Fibroblast of the aortic adventitia (primary cell): ENCODE results near the gene TRRAP. TPM values are rescaled to one million over a fixed set of nuclear protein-coding genes. Genes with fewer than 3 reads are reported as not detected.
A peak's percentile ranks its signal among the peaks of the same experiment; 100 is the strongest.
"Not testable (repeated sequence)": the region's sequence is repeated elsewhere in the genome, so short reads cannot be mapped to it uniquely, and the experiment has no call there.

Experiments used
- DNase-seq: peaks from one replicate; pipeline ENCODE4 v3.0.0-alpha.2; 2010; ENCODE audit warnings: low read depth
- H3K4me3 ChIP-seq: 2 replicates; pipeline ENCODE4 v1.5.1; 2011; ENCODE audit warnings: low read depth, mild to moderate bottlenecking, control low read depth, low read length, moderate library complexity
- total RNA-seq: library from RNA; depleted of rRNA; stranded (reverse); fragments of >200 nt; gene quantifications from 2 replicates; pipeline ENCODE4 v1.2.3, GENCODE V29; 2012; ENCODE audit warnings: low replicate concordance
- TF ChIP-seq, protein P1 (sequence below): IDR thresholded peaks from 2 replicates; pipeline ENCODE4 v1.5.1; 2011; ENCODE audit warnings: mild to moderate bottlenecking, low read length, control low read depth, inconsistent platforms; ENCODE audit not compliant: insufficient read depth

Gene TRRAP
- total RNA-seq, 1 donor: 17.4 TPM

- no peak for DNase-seq
- no peak overlapping the region for H3K4me3 ChIP-seq
- TF ChIP-seq, protein P1, sequence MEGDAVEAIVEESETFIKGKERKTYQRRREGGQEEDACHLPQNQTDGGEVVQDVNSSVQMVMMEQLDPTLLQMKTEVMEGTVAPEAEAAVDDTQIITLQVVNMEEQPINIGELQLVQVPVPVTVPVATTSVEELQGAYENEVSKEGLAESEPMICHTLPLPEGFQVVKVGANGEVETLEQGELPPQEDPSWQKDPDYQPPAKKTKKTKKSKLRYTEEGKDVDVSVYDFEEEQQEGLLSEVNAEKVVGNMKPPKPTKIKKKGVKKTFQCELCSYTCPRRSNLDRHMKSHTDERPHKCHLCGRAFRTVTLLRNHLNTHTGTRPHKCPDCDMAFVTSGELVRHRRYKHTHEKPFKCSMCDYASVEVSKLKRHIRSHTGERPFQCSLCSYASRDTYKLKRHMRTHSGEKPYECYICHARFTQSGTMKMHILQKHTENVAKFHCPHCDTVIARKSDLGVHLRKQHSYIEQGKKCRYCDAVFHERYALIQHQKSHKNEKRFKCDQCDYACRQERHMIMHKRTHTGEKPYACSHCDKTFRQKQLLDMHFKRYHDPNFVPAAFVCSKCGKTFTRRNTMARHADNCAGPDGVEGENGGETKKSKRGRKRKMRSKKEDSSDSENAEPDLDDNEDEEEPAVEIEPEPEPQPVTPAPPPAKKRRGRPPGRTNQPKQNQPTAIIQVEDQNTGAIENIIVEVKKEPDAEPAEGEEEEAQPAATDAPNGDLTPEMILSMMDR: no peak
Measured at GRCh38 chr7:98837630-98837972, 40.7 kb upstream of the TRRAP start.

- DNase-seq: no peak
- TF ChIP-seq, protein P1: no peak
- no peak overlapping the region for H3K4me3 ChIP-seq
Measured at GRCh38 chr7:98840096-98840495, 38.2 kb upstream of the TRRAP start.

DNA sequence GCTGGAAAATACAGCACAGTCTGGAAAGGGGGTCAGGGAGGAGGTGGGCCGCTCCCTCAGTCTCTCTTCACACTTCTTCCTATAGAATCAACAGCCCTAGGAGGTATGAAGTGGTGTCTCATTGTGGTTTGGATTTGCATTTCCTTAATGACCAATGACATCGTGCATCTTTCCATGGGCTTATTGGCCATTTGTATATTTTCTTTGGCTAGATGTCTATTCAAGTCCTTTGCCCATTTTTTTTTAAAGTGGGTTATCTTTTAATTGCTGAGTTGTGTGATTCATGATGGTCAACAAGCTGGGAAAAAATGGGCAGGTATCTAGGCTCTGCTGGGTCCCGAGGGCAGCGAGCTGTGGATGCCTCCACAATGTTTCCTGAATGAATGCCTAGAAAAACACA is 37.6 kb upstream of the TRRAP start:
- TF ChIP-seq, protein P1: no peak
- no peak overlapping the region for H3K4me3 ChIP-seq
- DNase-seq: peak; percentile 68

- peak; percentile 92 for DNase-seq
- no peak overlapping the region for H3K4me3 ChIP-seq
- TF ChIP-seq, protein P1: peak; percentile 97
Measured at GRCh38 chr7:98841179-98841997, 36.9 kb upstream of the TRRAP start.

DNA sequence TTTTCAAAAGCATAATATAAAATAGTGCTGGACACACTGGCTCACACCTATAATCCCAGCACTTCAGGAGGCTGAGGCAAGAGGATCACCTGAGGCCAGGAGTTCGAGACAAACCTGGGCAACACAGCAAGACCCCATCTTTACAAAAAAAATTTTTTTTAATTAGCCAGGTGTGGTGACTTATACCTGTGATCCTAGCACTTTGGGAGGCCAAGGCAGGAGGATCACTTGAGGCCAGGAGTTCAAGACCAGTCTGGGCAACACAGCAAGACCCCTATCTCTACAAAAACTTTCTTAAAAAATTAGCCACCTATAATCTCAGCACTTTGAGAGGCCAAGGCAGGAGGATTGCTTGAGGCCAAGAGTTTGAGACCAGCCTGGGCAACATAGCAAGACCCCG is 35.8 kb upstream of the TRRAP start:
- DNase-seq, H3K4me3 ChIP-seq: not testable (repeated sequence)

- TF ChIP-seq, protein P1: no peak
- H3K4me3 ChIP-seq: no peak overlapping the region
- DNase-seq: no peak
Measured at GRCh38 chr7:98848918-98849317, 29.4 kb upstream of the TRRAP start.

DNA sequence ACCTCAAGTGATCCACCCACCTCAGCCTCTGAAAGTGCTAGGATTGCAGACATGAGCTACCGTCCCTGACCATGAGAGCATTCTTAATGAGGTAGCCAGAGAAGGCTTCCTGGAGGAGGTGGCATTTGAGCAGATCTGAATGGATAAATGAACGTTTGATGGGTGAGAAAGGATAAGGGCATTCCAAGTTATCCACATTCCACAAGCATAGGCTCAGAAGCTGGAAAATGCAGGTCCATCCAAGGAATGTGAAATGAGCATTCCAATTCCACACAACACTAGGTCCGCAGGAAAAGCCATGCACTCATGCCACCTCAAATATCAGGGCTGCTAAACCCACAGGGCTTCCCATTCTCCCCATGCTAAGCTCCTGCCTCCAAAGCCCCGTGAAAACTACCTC is 25.5 kb upstream of the TRRAP start:
- peak; percentile 55 for DNase-seq
- TF ChIP-seq, protein P1: no peak
- H3K4me3 ChIP-seq: no peak overlapping the region
